Measurements from ENCODE around the gene NUAK2.

Gene NUAK2

DNA sequence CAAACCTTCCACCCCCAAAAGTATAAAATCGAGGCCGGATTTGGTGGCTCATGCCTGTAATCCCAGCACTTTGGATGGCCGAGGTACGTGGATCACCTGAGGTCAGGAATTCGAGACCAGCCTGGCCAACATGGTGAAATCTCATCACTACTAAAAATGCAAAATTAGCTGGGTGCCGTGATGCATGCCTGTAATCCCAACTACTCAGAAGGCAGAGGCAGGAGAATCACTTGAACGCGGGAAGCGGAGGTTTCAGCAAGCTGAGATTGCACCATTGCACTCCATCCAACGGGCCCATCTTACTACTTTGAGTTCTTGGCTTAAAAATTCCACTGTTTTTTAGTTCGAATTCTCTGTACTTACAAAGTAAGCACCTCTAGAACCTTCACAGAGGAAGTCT lies 24.2 kb upstream of the NUAK2 start:
- DNase-seq = no peak

DNA sequence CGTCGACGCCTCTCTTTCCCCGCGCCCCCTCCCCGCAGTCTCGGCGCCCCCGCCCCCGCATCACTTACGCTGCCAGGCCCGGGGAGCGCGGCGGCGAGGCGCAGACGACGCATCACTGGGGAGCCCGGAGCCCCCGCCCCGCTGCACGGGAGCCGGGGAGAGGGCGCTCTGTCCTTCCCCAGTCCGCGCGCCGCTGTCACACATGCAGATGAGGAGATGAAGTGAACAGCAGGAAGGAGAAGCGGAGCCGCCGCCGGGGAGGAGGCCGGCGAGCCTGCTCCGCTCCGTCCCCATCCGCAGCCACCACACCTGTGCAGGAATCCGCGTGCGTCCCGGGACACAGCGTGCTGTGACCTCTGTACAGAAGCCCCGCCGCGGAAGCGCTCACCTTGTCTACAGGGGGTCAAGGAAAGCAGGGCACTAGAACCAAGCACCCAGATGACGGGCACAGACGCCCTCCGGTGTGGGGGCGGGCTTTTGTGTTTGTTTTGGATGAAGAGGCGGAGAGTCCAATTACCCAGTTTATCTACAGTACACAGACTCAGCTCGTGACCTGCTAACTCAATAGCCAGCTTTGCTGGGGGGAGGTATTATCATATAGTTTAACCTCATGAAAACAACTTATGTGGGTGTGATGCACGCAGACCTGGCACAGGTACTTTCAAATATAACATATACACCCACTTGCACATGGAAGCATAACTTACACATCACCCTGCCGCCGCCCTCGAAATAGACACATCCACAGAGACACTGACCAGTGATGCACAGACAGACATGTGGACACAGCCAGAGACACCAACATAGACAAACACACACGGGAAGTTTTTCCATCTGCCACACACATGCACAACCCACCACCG lies 22.8 kb upstream of the NUAK2 start:
- peak; percentile 31 for DNase-seq

DNA sequence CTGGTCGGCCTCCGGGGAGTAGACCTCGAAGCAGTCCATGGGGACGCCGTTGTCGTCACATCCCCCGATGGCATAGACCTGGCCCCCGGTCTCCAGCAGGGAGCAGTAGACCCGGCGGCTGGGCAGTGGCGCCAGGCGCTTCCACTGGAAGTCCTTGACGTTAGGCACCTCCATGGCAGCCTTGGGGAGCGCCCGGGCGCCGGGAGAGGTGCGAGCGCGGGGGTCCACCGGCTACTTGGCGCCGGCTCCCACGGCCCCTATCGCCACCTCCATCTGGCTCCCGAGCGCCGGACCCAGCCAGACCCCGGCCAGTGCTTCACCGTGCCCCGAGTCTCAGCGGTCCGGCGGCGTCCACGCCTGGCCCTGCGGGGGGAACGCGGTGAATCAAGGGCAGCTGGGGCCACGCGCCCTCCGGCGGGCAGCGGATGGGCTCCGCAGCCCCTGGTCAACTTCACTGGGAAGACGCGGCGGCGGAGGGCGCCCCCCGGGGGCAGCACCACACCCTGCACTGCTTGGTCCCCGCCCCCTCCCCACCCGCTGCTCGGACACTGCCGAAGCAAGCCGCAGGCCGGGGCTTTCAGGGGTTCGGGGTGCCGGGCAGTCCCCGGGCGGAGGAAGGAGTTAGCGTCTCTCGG lies 22.0 kb upstream of the NUAK2 start:
- peak; percentile 29 for DNase-seq

DNA sequence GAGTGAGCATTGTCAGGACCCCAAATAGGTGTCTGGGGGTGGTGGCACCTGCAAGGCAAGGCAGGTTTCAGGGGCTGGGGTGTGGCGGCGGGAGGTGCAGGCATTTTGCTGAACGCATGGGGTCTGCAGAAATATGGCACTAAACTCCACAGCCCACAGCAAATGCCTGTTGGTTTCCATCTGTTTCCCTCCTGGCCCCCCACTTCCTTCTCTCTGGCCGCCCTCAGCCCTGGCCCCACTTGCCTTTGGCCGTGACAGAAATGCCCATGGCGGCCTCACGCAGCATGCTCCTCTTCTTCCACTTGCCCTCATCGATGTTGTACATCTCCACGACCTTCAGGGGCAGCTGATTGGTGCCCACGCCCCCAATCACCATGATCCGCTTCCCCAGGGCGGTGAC lies 21.4 kb upstream of the NUAK2 start:
- DNase-seq = no peak

DNA sequence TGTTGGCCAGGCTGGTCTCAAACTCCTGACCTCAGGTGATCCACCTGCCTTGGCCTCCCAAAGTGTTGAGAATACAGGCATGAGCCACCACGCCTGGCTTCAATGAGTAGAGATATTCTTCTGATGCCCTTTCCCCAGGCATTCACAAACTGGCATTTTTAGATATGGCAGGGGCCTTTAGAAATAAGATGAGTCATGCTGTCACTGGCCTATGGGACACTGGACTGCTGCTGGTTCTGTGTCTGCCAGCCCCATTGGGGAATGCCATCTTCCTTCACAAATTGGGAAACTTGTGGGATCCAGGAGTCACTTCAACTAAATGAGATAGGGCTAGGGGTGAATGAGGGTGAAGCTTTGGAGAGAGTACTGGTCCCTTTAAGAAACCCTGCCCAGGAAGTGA lies 19.1 kb upstream of the NUAK2 start:
- no peak for DNase-seq

DNA sequence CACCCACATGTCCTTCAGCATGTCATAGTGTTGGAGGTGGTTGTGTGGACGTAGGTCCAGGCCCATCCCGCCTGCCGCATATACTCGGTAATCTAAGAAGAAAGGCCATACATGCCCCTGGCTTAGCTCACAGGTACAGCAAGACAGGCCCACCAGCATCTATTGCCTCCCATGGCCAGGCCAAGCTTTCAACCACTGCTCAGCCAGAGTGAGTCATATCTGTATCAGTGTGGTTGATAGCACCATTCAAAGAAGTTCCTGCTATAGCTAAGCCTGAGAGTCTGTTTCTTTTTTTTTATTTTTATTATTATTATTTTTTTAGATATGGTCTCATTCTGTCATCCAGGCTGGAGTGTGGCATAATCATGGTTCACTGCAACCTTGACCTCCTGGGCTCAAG lies 18.2 kb upstream of the NUAK2 start:
- no peak for DNase-seq

DNA sequence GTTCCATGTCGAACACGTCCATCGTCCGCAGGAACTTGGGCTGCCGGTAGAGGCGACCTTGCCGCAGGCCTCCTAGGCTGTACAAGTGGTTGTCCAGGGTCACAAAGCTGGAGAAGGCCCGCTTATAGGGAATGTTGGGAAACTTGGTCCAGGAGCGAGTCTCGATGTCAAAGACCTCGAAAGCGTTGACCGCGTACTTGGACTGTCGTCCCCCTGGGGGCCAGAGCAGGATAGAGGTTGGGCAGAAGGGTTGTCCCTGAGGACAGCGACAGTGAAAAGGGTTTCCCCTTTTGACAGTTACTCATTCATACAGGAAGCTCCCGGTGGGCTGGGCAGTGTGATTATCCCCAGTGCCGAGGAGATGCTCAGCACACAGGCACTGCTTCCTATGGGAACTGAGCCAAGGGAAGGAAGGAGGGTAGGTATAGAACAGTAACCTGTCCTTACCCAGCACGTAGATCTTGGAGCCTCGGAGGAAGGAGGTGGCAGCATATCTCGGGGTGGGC lies 17.7 kb upstream of the NUAK2 start:
- no peak for DNase-seq

DNA sequence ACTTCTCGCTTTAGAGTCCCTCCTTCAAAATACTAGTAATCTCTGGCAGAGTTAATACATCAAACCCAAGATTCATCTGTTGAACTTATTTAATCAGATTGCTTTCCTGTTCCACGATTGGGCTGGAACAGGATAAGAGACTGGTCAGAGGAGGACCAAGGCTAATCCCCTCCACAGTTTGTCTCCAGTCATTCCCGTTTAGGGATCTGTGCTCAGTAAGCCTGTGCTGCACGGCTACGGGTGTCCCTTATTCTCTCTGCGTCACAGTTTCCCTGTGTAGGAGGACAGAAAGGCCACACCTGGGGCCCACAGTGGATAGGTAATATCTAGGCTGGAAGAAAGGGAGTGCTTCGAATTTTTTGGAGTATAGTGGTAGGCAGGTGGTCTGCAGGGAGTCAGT lies 16.5 kb upstream of the NUAK2 start:
- DNase-seq = no peak

DNA sequence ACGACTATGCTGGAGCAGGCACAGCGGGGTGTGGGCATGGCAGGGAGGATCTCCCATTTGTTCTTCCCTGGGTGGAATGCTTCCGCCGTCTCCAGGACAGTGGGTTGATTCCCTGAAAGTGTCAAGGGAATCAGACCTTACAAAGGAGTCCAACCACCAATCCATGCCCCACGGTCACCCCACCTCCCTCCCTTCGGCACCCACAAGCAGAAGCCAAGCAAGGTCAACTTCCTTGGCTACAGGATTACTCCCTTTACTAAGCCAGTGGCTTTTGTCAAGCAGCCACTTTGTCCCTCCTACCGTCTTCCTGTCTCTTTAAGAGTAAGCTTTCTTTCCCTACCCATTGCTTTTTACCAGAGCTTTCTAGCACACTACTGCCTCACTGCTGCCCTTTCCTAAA lies 15.9 kb upstream of the NUAK2 start:
- DNase-seq = no peak

DNA sequence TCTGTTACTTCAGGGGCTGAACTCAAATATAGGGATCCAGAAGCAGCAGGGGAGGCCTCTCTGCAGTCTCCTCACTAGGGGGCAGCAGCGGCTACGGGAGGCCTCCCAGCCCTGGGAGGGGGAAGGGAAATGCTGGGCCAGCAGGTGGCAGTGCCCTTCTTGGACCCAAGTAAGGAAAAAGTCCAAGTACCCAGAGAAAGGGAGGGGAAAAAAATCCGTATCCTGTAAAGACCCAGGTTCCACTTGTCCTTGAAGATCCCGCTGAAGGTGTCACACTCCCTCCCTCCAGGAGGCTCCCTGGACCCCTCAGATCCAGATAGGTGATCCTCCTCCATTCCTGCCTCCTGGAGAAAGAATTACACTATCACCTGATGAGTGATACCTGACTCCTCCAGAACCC lies 14.1 kb upstream of the NUAK2 start:
- peak; percentile 86 for DNase-seq

DNA sequence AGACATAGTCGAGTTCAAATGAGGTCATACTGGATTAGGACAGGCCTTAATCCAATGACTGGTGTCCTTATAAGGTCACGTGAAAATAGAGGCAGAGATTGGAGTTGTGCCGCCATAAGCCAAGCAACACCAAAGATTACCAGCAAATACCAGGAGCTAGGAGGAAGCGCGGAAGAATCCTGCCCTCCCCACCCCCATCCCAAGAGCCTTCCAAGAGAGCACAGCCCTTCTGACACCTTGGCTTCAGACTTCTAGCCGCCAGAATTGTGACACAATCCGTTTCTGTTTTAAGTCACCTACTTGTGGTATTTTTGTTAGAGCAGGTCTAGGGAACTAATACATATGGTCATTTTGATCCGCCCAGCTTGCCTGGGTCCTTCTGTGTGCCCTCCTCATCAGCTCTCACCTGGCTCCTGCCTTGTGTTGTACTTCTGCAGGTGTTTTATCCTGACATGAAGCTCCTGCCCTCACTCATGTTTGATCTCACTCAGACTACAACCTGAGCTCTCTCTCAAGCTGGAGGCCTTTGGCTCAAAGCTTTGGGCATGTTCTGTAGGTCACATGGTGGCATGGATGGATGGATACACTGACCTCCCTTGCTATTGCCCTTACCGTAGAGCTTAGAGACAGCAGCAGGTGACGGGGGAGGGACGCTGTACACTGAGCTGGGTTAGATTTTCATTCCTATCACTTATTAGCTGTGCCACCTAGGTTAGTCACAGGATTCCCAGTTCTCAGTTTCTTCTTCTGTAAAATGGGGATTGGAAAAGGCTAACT lies 10.7 kb upstream of the NUAK2 start:
- no peak for DNase-seq

DNA sequence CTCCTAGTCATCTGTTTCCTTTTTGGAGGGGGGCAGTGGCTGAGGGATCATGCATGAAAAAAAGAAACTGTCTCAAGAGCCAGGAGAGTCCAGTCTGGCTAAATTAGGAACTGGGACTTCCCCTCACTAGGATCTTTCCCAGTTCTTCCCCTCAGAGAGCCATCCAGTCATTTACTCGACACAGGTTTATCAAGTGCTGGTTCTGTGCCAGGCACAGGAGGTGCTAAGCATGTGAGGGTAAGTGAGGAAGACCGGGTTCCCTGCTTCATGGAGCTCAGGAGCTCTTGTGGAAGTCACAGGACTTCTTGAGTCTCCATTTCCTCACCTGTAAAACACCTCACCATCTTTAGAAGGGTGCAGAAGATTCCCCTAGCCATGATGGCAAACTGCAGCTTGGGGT lies 8.6 kb upstream of the NUAK2 start:
- DNase-seq = no peak

DNA sequence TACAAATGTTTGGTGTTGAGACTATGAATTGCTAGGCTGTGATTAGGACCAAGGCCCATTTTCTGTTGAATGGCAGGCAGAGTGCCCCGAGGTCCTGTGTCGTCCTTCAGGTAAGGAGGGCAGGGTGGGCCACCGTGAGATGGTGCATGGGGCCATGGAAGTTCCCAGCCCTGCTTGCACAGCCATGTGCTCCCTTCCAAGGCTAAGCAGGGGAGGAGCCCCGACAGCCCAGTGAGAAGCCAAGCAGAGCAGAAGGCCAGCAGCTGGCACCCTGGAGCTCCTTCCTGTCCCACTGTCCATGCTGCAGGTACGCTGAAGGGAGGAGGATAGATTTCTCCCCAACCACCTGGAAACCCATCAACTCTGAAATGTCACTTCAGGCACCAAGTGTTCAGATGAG lies 8.2 kb upstream of the NUAK2 start:
- no peak for DNase-seq

DNA sequence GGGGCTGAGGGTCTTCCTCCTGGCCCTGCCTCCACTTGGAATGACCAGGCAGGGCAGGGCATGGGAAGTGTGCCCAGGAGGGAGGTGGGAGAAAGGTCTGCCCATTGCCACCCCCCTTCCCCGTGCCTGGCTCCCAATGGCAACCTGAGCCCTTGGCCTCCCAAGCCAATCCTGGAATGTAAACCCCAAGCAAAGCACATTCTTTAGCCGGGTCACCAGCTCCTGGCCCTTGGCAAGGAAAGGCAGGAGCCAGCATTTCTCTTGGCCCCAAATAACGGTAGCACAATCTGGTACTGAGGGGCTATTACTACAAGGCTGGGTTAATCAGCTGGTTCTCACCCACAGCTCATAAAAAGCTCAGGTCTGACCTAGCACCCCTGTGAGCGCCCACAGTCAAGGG lies 6.9 kb upstream of the NUAK2 start:
- DNase-seq = no peak

DNA sequence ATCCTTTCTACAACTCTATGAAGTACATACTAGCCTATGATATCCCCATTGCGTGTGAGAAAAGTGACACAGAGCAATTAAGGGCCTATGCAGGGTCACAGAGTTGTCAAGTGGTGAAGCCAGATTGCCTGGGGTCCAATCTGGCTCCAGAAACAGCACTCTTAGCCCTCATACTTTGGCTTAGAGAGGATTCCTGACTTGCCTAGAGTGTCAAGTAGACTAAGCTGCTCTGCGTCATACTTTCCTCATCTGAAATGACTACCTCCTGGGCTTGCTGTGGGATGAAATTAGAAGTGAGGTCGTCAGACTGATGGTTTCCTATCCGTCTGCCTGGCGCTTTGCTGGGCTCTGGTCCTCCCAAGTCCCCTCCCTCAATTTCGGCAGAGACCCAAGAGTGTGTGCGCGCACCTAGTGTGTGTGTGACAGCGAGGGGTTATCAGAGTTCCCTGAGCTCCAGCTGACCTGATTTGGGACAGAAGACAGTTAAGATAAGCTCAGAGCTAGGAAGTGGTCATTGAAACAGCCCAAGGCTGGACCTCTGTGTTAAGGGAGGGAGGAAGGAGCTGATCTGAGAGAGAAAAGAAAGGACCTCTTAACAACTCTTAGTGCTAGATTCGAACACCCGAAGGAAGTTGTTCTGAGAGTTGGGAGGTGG lies 5.4 kb upstream of the NUAK2 start:
- no peak for DNase-seq

DNA sequence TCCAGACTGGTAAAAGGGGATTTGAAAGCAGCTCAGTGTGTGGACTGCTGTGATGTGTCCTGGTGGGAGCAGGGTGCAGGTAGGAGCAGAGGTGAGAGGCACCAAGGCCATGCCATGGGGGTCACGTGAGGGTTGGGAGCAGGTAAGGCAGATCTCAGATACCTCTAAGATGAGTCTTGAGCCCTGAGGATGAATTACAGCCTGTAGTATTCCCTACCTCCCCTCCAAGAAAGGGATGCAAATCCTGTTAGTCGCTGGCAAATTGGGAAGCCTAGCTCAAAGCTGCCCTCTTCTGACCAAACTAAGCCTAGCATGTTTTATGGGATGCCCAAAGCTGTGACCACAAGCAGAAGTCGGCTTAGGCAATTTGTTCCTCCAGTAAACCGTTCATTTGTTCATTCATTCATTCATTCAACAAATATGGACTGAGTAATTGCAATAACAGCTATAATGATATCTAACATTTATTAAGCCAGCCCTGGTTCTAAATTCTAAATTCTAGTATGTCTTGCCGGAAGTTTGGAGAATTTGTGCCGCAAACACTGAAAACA lies 3.9 kb upstream of the NUAK2 start:
- peak; percentile 58 for DNase-seq

DNA sequence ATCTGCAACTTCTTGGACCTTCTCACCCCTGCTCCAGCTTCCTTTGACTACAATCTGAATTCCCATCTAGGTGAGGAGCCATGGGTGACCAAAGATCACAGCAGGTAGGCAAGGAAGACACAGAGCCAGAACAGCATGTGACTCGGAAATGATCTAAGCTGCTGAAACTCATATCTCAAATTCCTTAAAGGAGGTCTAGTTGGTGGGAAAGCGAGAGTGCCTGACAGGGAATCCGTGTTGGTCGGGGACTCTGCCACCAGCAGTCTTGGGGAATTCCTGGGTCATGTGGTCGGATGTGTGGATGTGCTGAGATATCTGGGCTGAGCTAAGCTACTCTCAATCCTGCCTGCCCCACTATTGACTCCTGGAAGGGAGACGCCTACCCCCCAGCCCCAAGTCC lies 3.2 kb upstream of the NUAK2 start:
- DNase-seq = no peak

DNA sequence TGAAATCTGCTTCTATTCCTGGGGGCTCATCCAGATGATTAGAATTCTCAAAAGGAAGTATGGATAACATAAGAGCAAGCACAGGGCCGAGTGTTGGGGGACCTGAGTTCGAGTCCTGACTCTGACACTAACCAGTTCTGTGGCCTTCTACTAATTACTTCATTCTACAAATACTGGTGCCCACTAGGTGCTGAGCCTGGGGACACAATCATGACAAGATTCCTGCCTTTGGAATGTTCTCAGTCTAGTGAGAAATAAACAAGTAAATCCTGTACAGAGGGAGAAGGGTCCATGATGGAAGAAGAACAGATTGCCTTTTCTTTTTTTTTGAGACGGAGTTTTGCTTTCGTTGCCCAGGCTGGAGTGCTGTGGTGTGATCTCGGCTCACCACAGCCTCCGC lies 2.2 kb upstream of the NUAK2 start:
- no peak for DNase-seq

DNA sequence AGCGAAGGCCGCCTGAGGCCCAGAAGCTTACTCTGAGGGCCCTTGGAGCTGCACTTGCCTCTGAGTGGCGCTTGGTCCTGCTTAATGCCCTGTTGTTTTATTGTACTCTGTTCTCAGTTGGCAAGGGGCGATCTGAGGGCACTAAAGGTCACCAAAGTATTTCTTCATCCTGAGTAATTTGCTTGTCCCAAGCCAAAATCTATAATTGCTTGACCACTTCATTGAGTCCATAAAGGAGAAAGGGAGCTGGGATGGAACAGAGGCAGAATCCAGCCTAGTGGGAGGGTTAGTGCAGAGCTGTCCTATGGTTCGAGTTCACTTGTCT lies 376 bp upstream of the NUAK2 start:
- no peak for DNase-seq

DNA sequence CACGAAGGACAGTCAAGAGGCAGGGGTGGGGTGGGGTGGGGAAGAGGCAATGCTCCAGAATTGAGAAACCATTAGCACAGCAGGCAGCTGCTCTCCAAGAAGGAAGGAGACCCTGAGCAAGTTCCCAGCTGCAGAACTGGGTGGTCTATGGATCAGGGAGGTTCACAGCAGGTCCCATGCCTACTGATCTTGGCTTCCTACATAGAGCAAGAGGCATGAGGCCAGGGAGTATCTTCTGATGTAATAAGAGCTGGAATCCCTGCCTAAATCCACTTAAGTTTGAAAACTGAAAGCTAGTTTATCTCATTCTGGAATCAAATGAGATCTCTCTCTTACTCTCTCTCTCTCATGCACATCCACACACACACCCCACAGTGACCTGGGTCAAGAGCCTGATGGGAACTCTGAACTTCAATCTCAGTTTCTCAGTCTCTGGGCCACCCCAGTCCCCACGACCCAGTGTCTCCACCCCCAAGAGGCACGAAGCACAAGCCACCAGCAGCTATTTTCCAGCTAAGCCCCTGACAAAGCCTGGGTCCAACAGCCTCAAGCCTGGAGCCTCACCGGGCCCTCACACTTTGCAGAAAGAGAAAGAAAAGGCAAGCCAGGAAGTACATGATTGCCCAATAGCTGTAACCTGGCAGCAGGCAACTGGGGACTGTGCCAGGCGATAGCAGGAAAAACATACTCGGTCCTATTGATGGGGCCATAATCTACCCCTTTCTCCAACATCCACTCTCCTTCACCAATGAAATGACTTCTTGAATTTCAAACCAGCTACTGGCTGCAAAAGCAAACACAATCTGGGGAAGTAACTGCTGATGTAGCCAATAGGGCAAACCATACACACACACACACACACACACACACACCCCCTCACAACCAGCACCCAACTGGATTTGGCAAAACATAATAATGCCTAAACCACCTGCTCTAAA lies 2.2 kb downstream of the NUAK2 start:
- DNase-seq = peak; percentile 91

DNA sequence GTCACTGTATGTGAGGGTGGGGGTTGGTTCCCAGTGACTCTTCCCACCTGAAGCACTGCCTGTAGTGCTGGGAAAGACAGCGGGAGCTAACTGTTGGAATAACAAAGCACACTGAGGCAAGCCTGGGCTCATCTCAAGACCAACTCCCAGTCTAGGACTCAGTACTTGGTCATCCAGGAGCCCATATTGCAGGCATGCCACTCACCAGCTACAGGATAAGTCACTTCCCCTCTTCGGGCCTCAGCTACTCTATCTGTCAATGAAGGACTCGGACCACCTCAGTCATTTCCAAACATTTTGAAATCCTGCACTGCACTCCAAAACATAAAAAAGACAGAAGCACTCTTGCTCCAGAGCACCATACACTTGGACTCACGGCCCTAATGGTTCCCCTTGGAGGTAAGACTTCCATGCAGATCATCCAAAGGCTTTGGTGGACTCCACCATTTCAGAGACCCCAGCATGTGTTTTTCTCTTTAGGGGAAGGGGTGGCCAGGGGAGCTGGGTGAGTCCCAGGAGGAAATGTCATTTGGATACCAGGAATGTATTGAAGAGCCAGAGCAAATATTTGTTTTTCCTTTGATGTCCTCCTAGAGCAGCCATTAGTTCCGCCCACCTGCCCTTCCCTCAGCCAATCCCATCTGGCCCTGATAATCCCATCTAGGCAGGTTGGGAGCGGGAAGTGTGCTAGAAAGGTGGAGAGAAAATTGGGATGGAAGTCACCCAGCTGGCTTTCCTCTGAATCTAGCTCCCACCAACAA lies 3.1 kb downstream of the NUAK2 start:
- peak; percentile 60 for DNase-seq

All from NCI-H1105 (cell line).